ENCODE results near the gene ERFE. TPM values are rescaled to one million over a fixed set of nuclear protein-coding genes. Genes with fewer than 3 reads are reported as not detected.

Gene ERFE
- total and polyA plus RNA-seq, 12 donors, result 0.10 to 0.36 (median 0.11) TPM; not detected in 9

DNA sequence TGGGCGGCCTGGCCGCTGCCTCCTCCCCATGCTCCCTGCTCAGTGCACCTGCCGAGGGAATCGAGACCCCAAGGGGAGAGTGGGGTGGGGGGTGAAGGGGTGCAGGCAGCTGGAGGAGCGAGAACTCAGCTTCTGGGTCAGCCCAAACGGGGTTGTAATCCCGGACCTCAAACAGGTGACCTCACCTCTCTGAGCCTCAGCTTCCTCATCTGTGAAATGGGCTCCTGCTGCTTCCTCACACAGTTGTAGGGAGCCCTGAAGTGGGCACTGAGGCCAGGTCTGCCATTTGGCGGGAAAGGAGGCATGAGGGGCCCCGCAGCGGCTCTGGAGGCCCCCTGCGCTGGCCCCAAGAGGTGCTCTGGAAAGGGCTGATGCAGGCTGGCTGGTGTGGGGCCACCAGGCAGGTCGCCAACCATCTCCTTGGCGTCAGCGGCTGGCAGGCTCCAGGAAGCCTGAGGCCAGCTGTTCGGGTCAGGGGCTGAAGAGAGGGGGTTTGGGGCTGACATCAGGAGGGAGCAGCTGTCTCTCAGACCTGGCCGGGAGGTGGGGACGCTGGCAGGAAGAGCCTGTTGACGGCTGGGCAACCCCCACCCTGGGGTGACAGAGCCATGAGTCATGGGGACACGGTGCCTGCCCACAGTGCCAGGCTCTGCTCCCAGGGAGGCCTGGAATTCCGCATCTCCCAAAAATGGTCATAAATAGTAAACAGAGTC lies 15.4 kb upstream of the ERFE start:
- H3K9me3 ChIP-seq (replicated peaks in 1 of 3), result no peaks in the 10 kb centered on the region
- peak in 3 of 7 donors; percentile 33 to 50 (median 33) for DNase-seq
- no peak overlapping the region for H3K27ac ChIP-seq
- H3K36me3 ChIP-seq (replicated peaks in 1 of 2), result no peaks in the 10 kb centered on the region
- H3K4me3 ChIP-seq, result no peak overlapping the region
- TF ChIP-seq, protein P1, sequence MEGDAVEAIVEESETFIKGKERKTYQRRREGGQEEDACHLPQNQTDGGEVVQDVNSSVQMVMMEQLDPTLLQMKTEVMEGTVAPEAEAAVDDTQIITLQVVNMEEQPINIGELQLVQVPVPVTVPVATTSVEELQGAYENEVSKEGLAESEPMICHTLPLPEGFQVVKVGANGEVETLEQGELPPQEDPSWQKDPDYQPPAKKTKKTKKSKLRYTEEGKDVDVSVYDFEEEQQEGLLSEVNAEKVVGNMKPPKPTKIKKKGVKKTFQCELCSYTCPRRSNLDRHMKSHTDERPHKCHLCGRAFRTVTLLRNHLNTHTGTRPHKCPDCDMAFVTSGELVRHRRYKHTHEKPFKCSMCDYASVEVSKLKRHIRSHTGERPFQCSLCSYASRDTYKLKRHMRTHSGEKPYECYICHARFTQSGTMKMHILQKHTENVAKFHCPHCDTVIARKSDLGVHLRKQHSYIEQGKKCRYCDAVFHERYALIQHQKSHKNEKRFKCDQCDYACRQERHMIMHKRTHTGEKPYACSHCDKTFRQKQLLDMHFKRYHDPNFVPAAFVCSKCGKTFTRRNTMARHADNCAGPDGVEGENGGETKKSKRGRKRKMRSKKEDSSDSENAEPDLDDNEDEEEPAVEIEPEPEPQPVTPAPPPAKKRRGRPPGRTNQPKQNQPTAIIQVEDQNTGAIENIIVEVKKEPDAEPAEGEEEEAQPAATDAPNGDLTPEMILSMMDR (IDR thresholded peaks at IDR 0.05), result no peak
- no peak for TF ChIP-seq POLR2A (IDR thresholded peaks at IDR 0.05)
- intact Hi-C loops (cut with DNase I), result no loop called here
- no peaks in the 10 kb centered on the region for H3K4me1 ChIP-seq (replicated peaks in 1 of 2)
- WGBS, 4 donors, result 55 to 66% (median 60%) methylated on average over 9 to 20 of the region's 20 CpGs
- no peaks in the 10 kb centered on the region for H3K27me3 ChIP-seq

DNA sequence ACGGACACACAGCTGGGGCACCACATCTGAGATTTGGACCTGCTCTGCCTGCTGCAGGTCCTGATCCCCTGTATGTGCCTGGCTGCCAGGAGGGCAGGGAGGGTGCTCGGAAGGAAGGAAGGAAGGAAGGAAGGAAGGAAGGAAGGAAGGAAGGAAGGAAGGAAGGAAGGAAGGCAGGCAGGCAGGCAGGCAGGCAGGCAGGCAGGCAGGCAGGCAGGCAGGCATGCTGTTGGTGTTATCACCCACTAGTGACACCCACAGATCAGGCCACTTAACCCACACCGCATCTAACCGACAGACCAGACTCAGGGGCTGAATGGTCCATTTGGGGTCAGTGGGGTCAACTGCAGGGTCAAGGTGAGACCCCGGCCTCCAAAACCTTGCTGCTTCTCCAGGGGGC lies 14.5 kb upstream of the ERFE start:
- no peak overlapping the region for H3K27ac ChIP-seq
- H3K4me1 ChIP-seq (replicated peaks in 1 of 2), result no peaks in the 10 kb centered on the region
- intact Hi-C loops (cut with DNase I), result no loop called here
- TF ChIP-seq, protein P1 (IDR thresholded peaks at IDR 0.05), result no peak
- no peak for TF ChIP-seq POLR2A (IDR thresholded peaks at IDR 0.05)
- H3K27me3 ChIP-seq, result no peaks in the 10 kb centered on the region
- DNase-seq, result no peak
- H3K9me3 ChIP-seq (replicated peaks in 1 of 3), result no peaks in the 10 kb centered on the region
- 82 to 100% (median 86%) methylated on average over 2 to 5 of the region's 5 CpGs for WGBS, 4 donors
- H3K36me3 ChIP-seq (replicated peaks in 1 of 2), result no peaks in the 10 kb centered on the region
- H3K4me3 ChIP-seq, result no peak overlapping the region

DNA sequence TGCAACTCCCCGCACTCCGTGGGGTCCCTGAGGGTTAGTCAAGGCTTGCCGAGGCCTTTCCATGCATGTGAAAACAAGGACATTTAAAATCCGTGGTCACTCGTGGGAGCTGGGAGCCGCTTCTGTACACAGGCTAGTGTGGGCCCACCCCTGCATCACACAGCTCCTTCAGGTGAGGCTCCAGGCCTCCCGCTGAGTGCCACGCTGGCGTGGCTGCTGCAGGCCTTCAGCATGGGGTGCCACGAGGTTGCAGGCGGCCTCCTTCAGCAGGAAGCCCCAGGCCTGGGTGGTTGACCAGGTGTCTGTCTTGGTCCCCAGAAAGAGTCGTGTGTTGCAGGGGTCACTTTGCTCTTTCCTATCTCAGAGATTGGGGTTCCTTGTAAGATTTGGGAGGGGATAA lies 13.7 kb upstream of the ERFE start:
- H3K27me3 ChIP-seq, result no peaks in the 10 kb centered on the region
- intact Hi-C loops (cut with DNase I), result no loop called here
- H3K4me1 ChIP-seq (replicated peaks in 1 of 2), result no peaks in the 10 kb centered on the region
- H3K9me3 ChIP-seq (replicated peaks in 1 of 3), result no peaks in the 10 kb centered on the region
- TF ChIP-seq POLR2A (IDR thresholded peaks at IDR 0.05), result no peak
- TF ChIP-seq, protein P1 (IDR thresholded peaks at IDR 0.05), result no peak
- no peaks in the 10 kb centered on the region for H3K36me3 ChIP-seq (replicated peaks in 1 of 2)
- 79 to 92% (median 89%) methylated on average over 4 to 12 of the region's 12 CpGs for WGBS, 4 donors
- H3K27ac ChIP-seq, result no peak overlapping the region
- no peak overlapping the region for H3K4me3 ChIP-seq
- no peak for DNase-seq

DNA sequence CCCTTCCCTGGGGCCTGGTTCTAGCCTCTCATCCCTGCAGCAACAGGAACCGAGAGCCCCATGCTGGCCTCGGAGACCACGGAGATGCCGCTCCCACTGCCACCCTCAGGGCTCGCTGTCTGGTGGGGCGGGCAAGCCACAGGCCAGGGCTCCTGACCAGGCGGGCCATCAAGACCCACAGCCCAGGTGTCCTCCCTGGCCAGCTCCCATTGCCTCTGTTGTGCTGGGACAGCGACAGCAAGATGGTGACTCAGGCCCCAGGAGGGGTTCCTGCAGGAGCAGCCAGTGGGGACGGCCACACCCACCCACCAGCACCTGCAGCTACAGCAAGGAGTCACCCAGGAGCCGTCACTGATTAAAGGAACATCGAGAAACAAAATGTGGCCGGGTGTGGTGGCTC lies 12.9 kb upstream of the ERFE start:
- intact Hi-C loops (cut with DNase I), result no loop called here
- WGBS, 4 donors, result 74 to 94% (median 85%) methylated on average over 4 to 12 of the region's 12 CpGs
- Histone ChIP-seq H3K9me3 (replicated peaks in 1 of 3) (no peaks in the 10 kb centered on the region), H3K27ac (no peak overlapping the region), H3K4me3 (no peak overlapping the region), H3K27me3 (no peaks in the 10 kb centered on the region), H3K4me1 (replicated peaks in 1 of 2) (no peaks in the 10 kb centered on the region), H3K36me3 (replicated peaks in 1 of 2) (no peaks in the 10 kb centered on the region)
- TF ChIP-seq POLR2A (IDR thresholded peaks at IDR 0.05), result no peak
- TF ChIP-seq, protein P1 (IDR thresholded peaks at IDR 0.05), result no peak
- no peak for DNase-seq

Data from adrenal gland (tissue), 12 donors.